Left hindlimb (tissue), 1 donor: ENCODE results near the gene TBATA.
A peak's percentile ranks its signal among the peaks of the same experiment; 100 is the strongest.

Experiments used
- DNase-seq: peaks from one replicate; pipeline ENCODE4 v3.0.0-alpha.2; 2018

Gene TBATA

GRCh38 chr10:70785190-70785589 is at the start of gene TBATA:
Gene TBATA, minus strand, starts transcription at chr10:70785377. Its CDS starts 1,998 bp downstream, at chr10:70783379.
- DNase-seq = no peak

- no peak for DNase-seq
These were observed 49.4 kb upstream of the TBATA start for GRCh38 chr10:70834441-70835151.

- DNase-seq = no peak
These were observed 48.8 kb upstream of the TBATA start for GRCh38 chr10:70834021-70834420.

GRCh38 chr10:70833601-70834000 is 48.4 kb upstream of the TBATA start:
- no peak for DNase-seq

- DNase-seq = no peak
These were observed 47.8 kb upstream of the TBATA start for GRCh38 chr10:70832852-70833528.

GRCh38 chr10:70832221-70832620 is 47.0 kb upstream of the TBATA start:
- no peak for DNase-seq

- DNase-seq = no peak
These were observed 45.0 kb upstream of the TBATA start for GRCh38 chr10:70830164-70830563.

GRCh38 chr10:70829543-70829942 is 44.4 kb upstream of the TBATA start:
- DNase-seq = no peak

GRCh38 chr10:70828923-70829322 is 43.7 kb upstream of the TBATA start:
- DNase-seq = no peak

GRCh38 chr10:70827086-70827757 is 42.0 kb upstream of the TBATA start:
- DNase-seq = no peak

- no peak for DNase-seq
These were observed 37.1 kb upstream of the TBATA start for GRCh38 chr10:70822076-70822820.

- no peak for DNase-seq
These were observed 36.0 kb upstream of the TBATA start for GRCh38 chr10:70820976-70821750.

- peak; percentile 86 for DNase-seq
These were observed 31.2 kb upstream of the TBATA start for GRCh38 chr10:70816220-70816894.

- no peak for DNase-seq
These were observed 30.5 kb upstream of the TBATA start, which contains the start of gene SGPL1 for GRCh38 chr10:70815504-70816219. Gene SGPL1, plus strand, starts transcription at chr10:70815948. Its CDS starts 906 bp downstream, at chr10:70816854.

- DNase-seq = no peak
These were observed 28.9 kb upstream of the TBATA start for GRCh38 chr10:70814126-70814525.

GRCh38 chr10:70812814-70813213 is 27.6 kb upstream of the TBATA start:
- no peak for DNase-seq

- no peak for DNase-seq
These were observed 26.7 kb upstream of the TBATA start for GRCh38 chr10:70811881-70812280.

GRCh38 chr10:70810967-70811366 is 25.8 kb upstream of the TBATA start:
- no peak for DNase-seq

- no peak for DNase-seq
These were observed 24.5 kb upstream of the TBATA start for GRCh38 chr10:70809726-70810125.

- no peak for DNase-seq
These were observed 23.9 kb upstream of the TBATA start for GRCh38 chr10:70809011-70809611.

- DNase-seq = no peak
These were observed 22.4 kb upstream of the TBATA start for GRCh38 chr10:70807556-70807955.
